Smooth muscle cell of trachea (primary cell): Measurements from ENCODE around the gene CHRNA10. TPM values are rescaled to one million over a fixed set of nuclear protein-coding genes. Genes with fewer than 3 reads are reported as not detected.

Source experiments
- total RNA-seq: library from RNA; depleted of rRNA; stranded (reverse); fragments of >200 nt; gene quantifications from 2 replicates; pipeline ENCODE4 v1.2.1, GENCODE V29; 2014

Gene CHRNA10, protein sequence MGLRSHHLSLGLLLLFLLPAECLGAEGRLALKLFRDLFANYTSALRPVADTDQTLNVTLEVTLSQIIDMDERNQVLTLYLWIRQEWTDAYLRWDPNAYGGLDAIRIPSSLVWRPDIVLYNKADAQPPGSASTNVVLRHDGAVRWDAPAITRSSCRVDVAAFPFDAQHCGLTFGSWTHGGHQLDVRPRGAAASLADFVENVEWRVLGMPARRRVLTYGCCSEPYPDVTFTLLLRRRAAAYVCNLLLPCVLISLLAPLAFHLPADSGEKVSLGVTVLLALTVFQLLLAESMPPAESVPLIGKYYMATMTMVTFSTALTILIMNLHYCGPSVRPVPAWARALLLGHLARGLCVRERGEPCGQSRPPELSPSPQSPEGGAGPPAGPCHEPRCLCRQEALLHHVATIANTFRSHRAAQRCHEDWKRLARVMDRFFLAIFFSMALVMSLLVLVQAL
- total RNA-seq = 0.29 and 0.50 TPM in 2 replicates

DNA sequence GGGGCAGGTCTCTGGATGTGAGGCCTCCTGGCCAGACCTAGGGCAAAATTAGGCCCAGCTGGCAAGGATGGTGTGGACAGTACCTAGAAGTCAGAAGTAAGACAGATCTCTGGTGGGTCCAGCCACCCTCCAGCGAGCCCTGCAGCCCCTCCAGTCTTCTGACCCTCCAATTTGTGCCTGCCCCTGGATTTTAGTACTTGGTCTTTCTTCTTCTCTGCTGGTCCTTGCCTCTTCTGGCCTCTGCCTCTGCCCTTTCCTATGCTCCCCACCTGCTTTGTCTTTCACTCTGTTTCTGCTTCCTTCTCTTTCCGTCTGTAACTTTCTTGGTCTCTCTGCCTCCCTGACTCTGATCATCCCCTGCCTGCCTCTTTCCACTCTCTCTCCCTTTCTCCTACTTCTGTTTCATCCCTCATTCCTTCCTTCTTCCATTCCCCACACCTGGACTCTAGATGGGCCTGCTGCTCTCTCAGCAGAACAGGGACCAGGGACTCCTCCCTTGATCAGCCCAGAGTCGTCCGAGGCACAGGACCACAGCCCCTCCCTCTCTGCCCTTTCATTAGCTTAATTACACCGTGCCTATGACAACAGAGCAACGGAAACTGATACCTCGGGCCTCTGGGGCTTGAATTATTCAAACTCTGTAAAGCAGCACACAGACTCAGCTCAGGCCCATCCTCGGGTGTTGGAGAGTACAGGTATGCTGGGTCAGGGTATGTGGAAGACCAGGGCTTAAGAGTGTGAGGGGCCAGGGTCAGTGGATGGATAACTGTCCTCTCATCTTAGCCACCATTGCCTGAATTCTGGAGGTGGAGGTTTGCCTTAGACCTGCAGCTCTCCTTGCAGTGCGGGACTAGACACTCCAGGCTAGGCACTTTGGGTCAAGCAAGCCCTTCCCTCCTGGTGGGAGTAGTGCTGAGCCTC is at the start of gene CHRNA10:
TSS of gene CHRNA10 (minus strand) at position 51 of the 921 bp plus-strand sequence. CDS start 72 bp downstream, outside the sequence.

GRCh38 chr11:3644817-3645235 is 26.4 kb downstream of the CHRNA10 start, which contains the start of gene ART1:
Gene ART1, plus strand, starts transcription at chr11:3645128. Its CDS starts 14,086 bp downstream, at chr11:3659214.

DNA sequence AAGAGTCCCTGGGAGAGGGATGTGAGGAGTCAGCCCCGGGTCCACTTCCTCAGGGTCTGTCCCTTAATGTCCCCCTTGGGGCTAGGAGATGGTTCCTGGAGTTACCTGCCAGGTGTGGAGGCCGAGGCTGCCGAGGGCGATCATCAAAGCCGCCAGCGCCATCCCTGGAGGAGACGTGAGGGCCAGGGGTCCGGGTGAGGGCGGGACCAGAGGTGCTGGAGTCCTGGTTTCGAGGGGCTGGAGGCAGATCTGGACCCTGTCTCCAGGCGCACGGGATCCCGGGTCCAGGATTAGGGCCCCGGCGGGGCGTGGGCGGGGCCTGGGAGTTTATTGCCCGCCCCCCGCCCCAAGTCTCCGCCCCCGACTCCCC is 29.5 kb downstream of the CHRNA10 start, which contains the start of gene ART5:
TSS of gene ART5 (minus strand) at position 292 of the 370 bp plus-strand sequence. CDS start at position 162, 130 bp downstream.

Other genes starting within 250 kb of the CHRNA10 start
- gene ART5, start 29.4 kb downstream of the CHRNA10 start, total RNA-seq = not detected in 2 replicates
- not detected in 2 replicates for gene ART1, start 26.3 kb downstream of the CHRNA10 start, total RNA-seq
- gene NUP98, start 126.2 kb upstream of the CHRNA10 start, total RNA-seq = 100 and 161 TPM in 2 replicates
- gene PGAP2, start 137.2 kb upstream of the CHRNA10 start, total RNA-seq = 13.4 and 25.8 TPM in 2 replicates
- 17.5 and 21.7 TPM in 2 replicates for gene RHOG, start 169.6 kb upstream of the CHRNA10 start, total RNA-seq
- 31.0 and 44.7 TPM in 2 replicates for gene STIM1, start 184.3 kb upstream of the CHRNA10 start, total RNA-seq